IMR-90 (cell line): Measurements from ENCODE around the gene CCHCR1. TPM values are rescaled to one million over a fixed set of nuclear protein-coding genes. Genes with fewer than 3 reads are reported as not detected.
"Not testable (repeated sequence)": the region's sequence is repeated elsewhere in the genome, so short reads cannot be mapped to it uniquely, and the experiment has no call there.

Experiments
- ATAC-seq: fragments of 200-7000 bp; cut with Tn5 transposase; 2 replicates; pipeline ENCODE4 v1.9.1; 2020; ENCODE audit warnings: low read depth, mild to moderate bottlenecking, moderate library complexity
- BruUV-seq: library from RNA; stranded (reverse); fragments of 400-500 nt; replicated peaks from 2 replicates; lab custom pipeline; 2021; lab: Mats Ljungman, UMichigan
- CTCF ChIA-PET: fragments of 300-600 bp; formaldehyde crosslinking; extraction: SDS; loops from one replicate; lab custom pipeline; 2021; ENCODE audit warnings: antibody characterized with exemption; lab: Yijun Ruan, JAX
- POLR2A ChIA-PET: fragments of 300-600 bp; sonication (Branson Sonifier 250); formaldehyde crosslinking; loops from one replicate; lab custom pipeline; 2022; ENCODE audit warnings: antibody characterized with exemption; ENCODE audit not compliant: unreplicated experiment; lab: Charles Lee
- DNase-seq: peaks from one replicate; pipeline ENCODE4 v3.0.0; 2013
- H2AFZ ChIP-seq: replicated peaks from 2 replicates; pipeline ENCODE3; 2013; ENCODE audit warnings: low read length, mild to moderate bottlenecking; ENCODE audit not compliant: poor library complexity
- H2AK5ac ChIP-seq: 2 replicates; pipeline ENCODE4 v1.6.1; 2013; ENCODE audit warnings: low read depth, low read length, inconsistent platforms
- H2AK9ac ChIP-seq: replicated peaks from 2 replicates; pipeline ENCODE3; 2013; ENCODE audit warnings: mild to moderate bottlenecking, low read depth, low read length, moderate library complexity; ENCODE audit not compliant: poor library complexity
- H2BK120ac ChIP-seq: 2 replicates; pipeline ENCODE4 v1.6.1; 2013; ENCODE audit warnings: low read depth, low read length, inconsistent platforms
- H2BK15ac ChIP-seq: 3 replicates; pipeline ENCODE4 v1.6.1; 2013; ENCODE audit warnings: low read depth, low read length, inconsistent platforms
- H2BK20ac ChIP-seq: 2 replicates; pipeline ENCODE4 v1.6.1; 2013; ENCODE audit warnings: low read depth, mild to moderate bottlenecking, inconsistent platforms, low read length, moderate library complexity
- H2BK5ac ChIP-seq: 2 replicates; pipeline ENCODE4 v1.6.1; 2013; ENCODE audit warnings: mild to moderate bottlenecking, low read depth, low read length, inconsistent platforms; ENCODE audit not compliant: poor library complexity, severe bottlenecking
- H3K14ac ChIP-seq: replicated peaks from 2 replicates; pipeline ENCODE4 v1.6.1; 2013; ENCODE audit warnings: low read depth, low read length, inconsistent platforms
- H3K18ac ChIP-seq: 2 replicates; pipeline ENCODE4 v1.6.1; 2013; ENCODE audit warnings: low read depth, low read length, control low read depth
- H3K23ac ChIP-seq: 2 replicates; pipeline ENCODE4 v1.6.1; 2013; ENCODE audit warnings: low read depth, low read length, inconsistent platforms
- H3K27ac ChIP-seq: 2 replicates; pipeline ENCODE4 v1.5.1; 2013; ENCODE audit warnings: mild to moderate bottlenecking, control low read depth, low read length; ENCODE audit not compliant: insufficient read depth
- H3K27me3 ChIP-seq: 2 replicates; pipeline ENCODE4 v1.6.1; 2013; ENCODE audit warnings: low read length; ENCODE audit not compliant: control insufficient read depth, insufficient read depth
- H3K36me3 ChIP-seq: 2 replicates; pipeline ENCODE4 v1.6.1; 2013; ENCODE audit warnings: low read length, mixed read lengths; ENCODE audit not compliant: control insufficient read depth, insufficient read depth
- H3K4ac ChIP-seq: 2 replicates; pipeline ENCODE4 v1.6.1; 2013; ENCODE audit warnings: low read depth, low read length, inconsistent platforms
- H3K4me1 ChIP-seq: 2 replicates; pipeline ENCODE4 v1.6.1; 2013; ENCODE audit warnings: low read length, mixed read lengths; ENCODE audit not compliant: control insufficient read depth, insufficient read depth
- H3K4me2 ChIP-seq: 2 replicates; pipeline ENCODE4 v1.6.1; 2013; ENCODE audit warnings: low read depth, mild to moderate bottlenecking, control low read depth, low read length, moderate library complexity
- H3K4me3 ChIP-seq: 2 replicates; pipeline ENCODE4 v1.5.1; 2013; ENCODE audit warnings: low read depth, mild to moderate bottlenecking, control low read depth, low read length, moderate library complexity; ENCODE audit not compliant: insufficient read depth
- H3K56ac ChIP-seq: 2 replicates; pipeline ENCODE4 v1.6.1; 2013; ENCODE audit warnings: low read length, inconsistent platforms; ENCODE audit not compliant: insufficient read depth; ENCODE audit errors: extremely low read depth
- H3K79me1 ChIP-seq, 2 experiments: 2 replicates each; pipeline ENCODE4 v1.6.1; 2013; ENCODE audit warnings: low read length in 2 of 2, inconsistent platforms in 1 of 2, low read depth in 1 of 2
- H3K9ac ChIP-seq: 2 replicates; pipeline ENCODE4 v1.6.1; 2013; ENCODE audit warnings: low read depth, low read length, control low read depth
- H3K9me1 ChIP-seq: 2 replicates; pipeline ENCODE4 v1.6.1; 2013; ENCODE audit warnings: low read length, inconsistent platforms; ENCODE audit not compliant: insufficient read depth
- H3K9me3 ChIP-seq: 2 replicates; pipeline ENCODE4 v1.6.1; 2013; ENCODE audit warnings: low read length; ENCODE audit not compliant: control insufficient read depth, insufficient read depth
- H4K20me1 ChIP-seq: 2 replicates; pipeline ENCODE4 v1.6.1; 2013; ENCODE audit warnings: low read length, inconsistent platforms; ENCODE audit not compliant: insufficient read depth
- H4K5ac ChIP-seq: 2 replicates; pipeline ENCODE4 v1.6.1; 2013; ENCODE audit warnings: mild to moderate bottlenecking, low read depth, low read length, control low read depth
- H4K8ac ChIP-seq, 2 experiments: 2 replicates each; pipeline ENCODE4 v1.6.1; 2013; ENCODE audit warnings: low read depth in 2 of 2, low read length in 2 of 2, control low read depth in 1 of 2, inconsistent platforms in 1 of 2
- H4K91ac ChIP-seq: 2 replicates; pipeline ENCODE4 v1.6.1; 2013; ENCODE audit warnings: low read depth, low read length, inconsistent platforms; ENCODE audit not compliant: insufficient read depth
- WGBS, 2 experiments: methylation state at CpG; one replicate each; pipeline versions ENCODE4 v1.1.5 to v1.1.7; 2013; ENCODE audit warnings: missing lambda C conversion rate in 2 of 2; ENCODE audit not compliant: insufficient read length in 1 of 2; ENCODE audit errors: extremely low coverage in 2 of 2; 5-methylcytosine and 5-hydroxymethylcytosine counted together
- dilution Hi-C: fragments of 300-500 bp; cut with HindIII; formaldehyde crosslinking; loops from one replicate; pipeline ENCODE4 v1.14.3; 2018; ENCODE audit warnings: low sequenced_read_pairs; ENCODE audit not compliant: unreplicated experiment
- in situ Hi-C: fragments of 300-500 bp; cut with MboI; formaldehyde crosslinking; loops from 3 replicates; pipeline ENCODE4 v1.14.3; 2019; ENCODE audit warnings: low sequenced_read_pairs, inconsistent platforms, mixed read lengths
- intact Hi-C: fragments of 100-400 bp; cut with micrococcal nuclease; formaldehyde crosslinking; loops from 2 replicates; pipeline ENCODE4 v1.10.0; 2022
- polyA plus RNA-seq, 3 experiments: library from polyadenylated mRNA; depleted of rRNA; stranded (reverse); fragments of >200 nt; gene quantifications; 2 replicates each; pipeline ENCODE4 v1.2.3, GENCODE V29; 2012; ENCODE audit warnings: low replicate concordance in 1 of 3
- total RNA-seq: library from RNA; depleted of rRNA; stranded (reverse); fragments of >200 nt; gene quantifications from 2 replicates; pipeline ENCODE4 v1.2.3, GENCODE V29; 2012

Gene CCHCR1
- total and polyA plus RNA-seq, 2 of the 4 experiments (the other 2 are of a cell fraction): 13.1 to 22.0 TPM

- WGBS, 2 experiments: no CpG with 5 or more reads among the region's 2 CpGs
These were observed 25.7 kb upstream of the CCHCR1 start for GRCh38 chr6:31183287-31183686.

More at GRCh38 chr6:31183287-31183686, 25.7 kb upstream of the CCHCR1 start:
- H3K27ac ChIP-seq, H3K4me1 ChIP-seq, H4K5ac ChIP-seq, H4K8ac ChIP-seq, H3K79me1 ChIP-seq, ATAC-seq, dilution Hi-C loops, H3K14ac ChIP-seq, H3K9me1 ChIP-seq, intact Hi-C loops, H2BK15ac ChIP-seq, POLR2A ChIA-PET, H2AK9ac ChIP-seq, H3K4me3 ChIP-seq, BruUV-seq, H2AK5ac ChIP-seq, H3K27me3 ChIP-seq, H3K9ac ChIP-seq, H3K36me3 ChIP-seq, DNase-seq, in situ Hi-C loops, H2BK120ac ChIP-seq, H2BK5ac ChIP-seq, CTCF ChIA-PET, H4K20me1 ChIP-seq, H2BK20ac ChIP-seq, H3K4ac ChIP-seq, H3K4me2 ChIP-seq, H4K91ac ChIP-seq, H3K18ac ChIP-seq, H3K9me3 ChIP-seq, H3K56ac ChIP-seq, H2AFZ ChIP-seq, H3K23ac ChIP-seq: not testable (repeated sequence)
